Transverse colon (tissue), 4 donors: ENCODE measurements around the gene MAS1L. TPM values are rescaled to one million over a fixed set of nuclear protein-coding genes. Genes with fewer than 3 reads are reported as not detected.

Experiments used
- DNase-seq: peaks from one replicate; pipeline ENCODE4 v3.0.0-alpha.2; 2019
- H3K27ac ChIP-seq, 4 donors: fragments of 200-600 bp; sonication (generic); 2 replicates each; pipeline ENCODE4 v1.5.1; 2016 to 2018; ENCODE audit warnings: inconsistent platforms in 4 of 4
- H3K27me3 ChIP-seq: fragments of 200-600 bp; sonication (generic); 2 replicates; pipeline ENCODE4 v1.5.1; 2017; ENCODE audit warnings: inconsistent platforms
- H3K36me3 ChIP-seq, 4 donors: fragments of 200-600 bp; sonication (generic); 2 replicates each; pipeline ENCODE4 v1.5.1; 2017 to 2019; ENCODE audit warnings: inconsistent platforms in 4 of 4
- H3K4me1 ChIP-seq, 4 donors: fragments of 200-600 bp; sonication (generic); 2 replicates each; pipeline ENCODE4 v1.5.1; 2017 to 2020; ENCODE audit warnings: inconsistent platforms in 4 of 4
- H3K4me3 ChIP-seq, 4 donors: fragments of 200-600 bp; sonication (generic); 1 replicate in 1 of 4; 2 replicates in 3 of 4; pipeline versions ENCODE4 v1.5.1 to v1.6.1; 2017 to 2019; ENCODE audit warnings: inconsistent platforms in 4 of 4
- H3K9me3 ChIP-seq, 2 donors: fragments of 200-600 bp; sonication (generic); 2 replicates each; pipeline ENCODE4 v1.5.1; 2017 to 2019; ENCODE audit warnings: inconsistent platforms in 2 of 2
- CTCF ChIP-seq, 5 experiments: fragments of 200-600 bp in 3 of 5; fragments of 450-650 bp in 2 of 5; sonication (generic) in 3 of 5; IDR thresholded peaks; 1 replicate in 2 of 5; 2 replicates in 3 of 5; pipeline ENCODE4 v1.5.1; 2016 to 2017; ENCODE audit warnings: antibody characterized with exemption in 5 of 5, inconsistent platforms in 3 of 5, mild to moderate bottlenecking in 2 of 5, moderate library complexity in 1 of 5
- EP300 ChIP-seq: sonication (generic); formaldehyde crosslinking; IDR thresholded peaks from one replicate; pipeline ENCODE4 v1.6.1; 2017; ENCODE audit warnings: antibody characterized with exemption, low read depth
- POLR2A ChIP-seq: fragments of 450-650 bp; IDR thresholded peaks from one replicate; pipeline ENCODE4 v1.6.1; 2016; ENCODE audit warnings: antibody characterized with exemption, mild to moderate bottlenecking, moderate library complexity
- POLR2AphosphoS5 ChIP-seq, 3 donors: sonication (generic); formaldehyde crosslinking; IDR thresholded peaks; one replicate each; pipeline ENCODE4 v1.6.1; 2016; ENCODE audit warnings: antibody characterized with exemption in 3 of 3
- WGBS, 2 donors: methylation state at CpG; one replicate each; pipeline ENCODE4 v1.1.5; 2018; ENCODE audit warnings: low coverage in 1 of 2; 5-methylcytosine and 5-hydroxymethylcytosine counted together
- in situ Hi-C, 4 donors: fragments of 200-750 bp; cut with MboI; loops; one replicate each; pipeline versions ENCODE4 v1.15.0 to v1.15.1; 2017; ENCODE audit warnings: low sequenced_read_pairs in 3 of 4, low pct_ligation_motif_present in 1 of 4, low pct_unique_long_range_greater_than_20kb in 1 of 4
- intact Hi-C: fragments of 100-400 bp; cut with DNase I; formaldehyde crosslinking; loops from one replicate; pipeline ENCODE4 v1.15.1; 2023; ENCODE audit warnings: low total_unique reads
- total RNA-seq, 4 donors: library from RNA; depleted of rRNA; stranded (reverse); fragments of >200 nt; gene quantifications; one replicate each; pipeline ENCODE4 v1.1.0, GENCODE V29; 2016

MAS1L gene
- total RNA-seq, 4 donors from 2014 or later: not detected

DNA sequence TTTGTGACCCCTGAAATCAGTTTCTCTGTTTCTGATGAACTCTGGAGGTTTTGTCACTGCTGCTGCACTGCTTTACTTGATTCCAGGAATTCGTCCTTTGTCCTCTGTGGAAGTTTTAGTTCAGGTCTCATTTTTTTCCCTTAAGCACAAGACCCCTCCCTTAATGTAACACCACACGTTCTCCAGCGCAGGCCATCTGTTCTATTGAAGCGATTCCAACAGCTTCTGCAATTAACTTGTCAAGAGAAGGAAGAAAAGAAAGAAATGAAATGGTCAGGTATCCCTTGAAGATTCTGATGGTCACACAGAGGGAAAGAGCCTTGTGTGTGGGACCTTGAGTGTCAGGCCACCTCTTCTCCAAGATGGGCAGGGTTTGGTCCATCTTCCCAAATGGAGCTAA, 7.8 kb upstream of the MAS1L start:
- no peak overlapping the region for H3K4me3 ChIP-seq
- H3K9me3 ChIP-seq: no peaks in the 10 kb centered on the region
- in situ Hi-C loops: no loop called here
- intact Hi-C loops: loop anchor here (5.0 kb wide), 1 partner anchor 312 kb away; no protein-coding TSS in a partner anchor
- H3K36me3 ChIP-seq: no peaks in the 10 kb centered on the region
- H3K27me3 ChIP-seq: peaks cover 4% of the 10 kb centered on the region
- H3K4me1 ChIP-seq: no peaks in the 10 kb centered on the region
- TF ChIP-seq POLR2A: no peak
- TF ChIP-seq POLR2AphosphoS5 (IDR thresholded peaks at IDR 0.05): no peak
- TF ChIP-seq CTCF (IDR thresholded peaks at IDR 0.05): no peak
- TF ChIP-seq EP300: no peak
- 63 to 69% methylated on average over 4 of the region's 4 CpGs for WGBS, 2 donors
- no peak for DNase-seq
- H3K27ac ChIP-seq: no peak overlapping the region

DNA sequence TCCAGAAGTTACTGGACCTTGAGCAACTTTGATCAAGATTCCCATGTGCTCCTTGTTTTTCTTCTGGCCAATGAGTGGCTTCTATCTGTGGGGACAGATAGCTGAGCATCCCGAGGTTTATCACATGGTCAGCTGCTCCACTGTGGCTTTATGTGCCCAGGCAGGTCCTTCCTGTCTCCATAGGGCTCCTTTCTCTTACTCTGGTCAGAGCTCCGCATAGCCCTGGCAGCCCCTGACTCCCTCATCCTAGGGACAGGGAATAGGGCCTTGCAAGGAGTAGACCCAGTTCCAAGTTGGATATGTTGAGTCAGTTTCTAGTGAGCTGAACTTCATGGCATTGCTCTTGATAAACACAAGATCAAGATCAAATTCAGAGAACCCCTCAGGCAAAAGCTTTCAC, 6.4 kb upstream of the MAS1L start:
- H3K27ac ChIP-seq: no peak overlapping the region
- no peaks in the 10 kb centered on the region for H3K9me3 ChIP-seq
- no peak overlapping the region for H3K4me3 ChIP-seq
- intact Hi-C loops: no loop called here
- 48 to 63% methylated on average over 2 of the region's 2 CpGs for WGBS, 2 donors
- DNase-seq: no peak
- TF ChIP-seq CTCF (IDR thresholded peaks at IDR 0.05): no peak
- TF ChIP-seq EP300: no peak
- no peak for TF ChIP-seq POLR2A
- TF ChIP-seq POLR2AphosphoS5 (IDR thresholded peaks at IDR 0.05): no peak
- in situ Hi-C loops: no loop called here
- H3K27me3 ChIP-seq: peaks cover 4% of the 10 kb centered on the region
- no peaks in the 10 kb centered on the region for H3K4me1 ChIP-seq
- no peaks in the 10 kb centered on the region for H3K36me3 ChIP-seq

DNA sequence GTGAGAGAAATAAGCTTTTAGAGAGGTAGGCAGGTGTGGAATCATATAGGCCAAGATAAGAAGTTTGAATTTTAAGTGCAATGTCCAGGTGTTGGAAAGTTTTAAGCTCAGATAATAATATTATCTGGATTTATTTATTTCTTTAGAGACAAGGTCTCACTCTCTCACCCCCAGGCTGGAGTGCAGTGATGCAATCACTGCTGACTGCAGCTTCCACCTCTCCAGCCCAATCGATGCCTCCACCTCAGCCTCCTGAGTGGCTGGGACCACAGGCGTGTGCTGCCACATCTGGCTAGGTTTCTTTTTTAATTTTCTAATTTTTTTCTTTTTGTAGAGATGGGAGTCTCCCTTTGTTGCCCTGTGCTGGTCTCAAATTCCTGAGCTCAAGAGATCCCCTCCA, 5.5 kb upstream of the MAS1L start:
- Histone ChIP-seq H3K36me3 (no peaks in the 10 kb centered on the region), H3K9me3 (no peaks in the 10 kb centered on the region), H3K4me3 (no peak overlapping the region), H3K27ac (no peak overlapping the region), H3K4me1 (no peaks in the 10 kb centered on the region), H3K27me3 (peaks cover 4% of the 10 kb centered on the region)
- TF ChIP-seq POLR2A (no peak), CTCF (IDR thresholded peaks at IDR 0.05) (no peak), EP300 (no peak), POLR2AphosphoS5 (IDR thresholded peaks at IDR 0.05) (no peak)
- DNase-seq: no peak
- intact Hi-C loops (no loop called here), in situ Hi-C loops (no loop called here)
- 63 to 77% methylated on average over 2 of the region's 2 CpGs for WGBS, 2 donors

- H3K9me3 ChIP-seq: no peaks in the 10 kb centered on the region
- no peak overlapping the region for H3K27ac ChIP-seq
- in situ Hi-C loops: no loop called here
- DNase-seq: no peak
- TF ChIP-seq EP300 (no peak), POLR2A (no peak), CTCF (IDR thresholded peaks at IDR 0.05) (no peak), POLR2AphosphoS5 (IDR thresholded peaks at IDR 0.05) (no peak)
- intact Hi-C loops: no loop called here
- H3K4me1 ChIP-seq: no peaks in the 10 kb centered on the region
- no peak overlapping the region for H3K4me3 ChIP-seq
- WGBS, 2 donors: 80 to 82% methylated on average over 4 of the region's 4 CpGs
- no peaks in the 10 kb centered on the region for H3K36me3 ChIP-seq
- H3K27me3 ChIP-seq: no peaks in the 10 kb centered on the region
Measured at GRCh38 chr6:29491574-29491973, 3.8 kb upstream of the MAS1L start.
